Effector memory CD4-positive, alpha-beta T cell (primary cell): ENCODE data around the gene TMEM52.

Source experiments
- DNase-seq, 3 donors: peaks; one replicate each; pipeline ENCODE4 v3.0.0-alpha.2; 2020
- H3K27ac ChIP-seq: 2 replicates; pipeline ENCODE4 v1.7.0; 2013; ENCODE audit warnings: mild to moderate bottlenecking, low read length, moderate library complexity; ENCODE audit not compliant: insufficient read depth, poor library complexity, severe bottlenecking
- H3K27me3 ChIP-seq: replicated peaks from 2 replicates; pipeline ENCODE4 v1.7.0; 2013; ENCODE audit warnings: mild to moderate bottlenecking, low read length; ENCODE audit not compliant: insufficient read depth, control insufficient read depth, poor library complexity, severe bottlenecking
- H3K36me3 ChIP-seq: 2 replicates; pipeline ENCODE4 v1.7.0; 2013; ENCODE audit warnings: mild to moderate bottlenecking, low read length, moderate library complexity; ENCODE audit not compliant: control insufficient read depth, insufficient read depth
- H3K4me1 ChIP-seq: 2 replicates; pipeline ENCODE4 v1.7.0; 2013; ENCODE audit warnings: low read length, mild to moderate bottlenecking; ENCODE audit not compliant: control insufficient read depth, insufficient read depth, poor library complexity, severe bottlenecking
- H3K4me3 ChIP-seq: 2 replicates; pipeline ENCODE4 v1.7.0; 2013; ENCODE audit warnings: low read length, low read depth, mild to moderate bottlenecking; ENCODE audit not compliant: insufficient read depth, poor library complexity, severe bottlenecking
- H3K9me3 ChIP-seq: 2 replicates; pipeline ENCODE4 v1.7.0; 2013; ENCODE audit warnings: mild to moderate bottlenecking, low read length, moderate library complexity; ENCODE audit not compliant: control insufficient read depth

The TMEM52 gene

DNA sequence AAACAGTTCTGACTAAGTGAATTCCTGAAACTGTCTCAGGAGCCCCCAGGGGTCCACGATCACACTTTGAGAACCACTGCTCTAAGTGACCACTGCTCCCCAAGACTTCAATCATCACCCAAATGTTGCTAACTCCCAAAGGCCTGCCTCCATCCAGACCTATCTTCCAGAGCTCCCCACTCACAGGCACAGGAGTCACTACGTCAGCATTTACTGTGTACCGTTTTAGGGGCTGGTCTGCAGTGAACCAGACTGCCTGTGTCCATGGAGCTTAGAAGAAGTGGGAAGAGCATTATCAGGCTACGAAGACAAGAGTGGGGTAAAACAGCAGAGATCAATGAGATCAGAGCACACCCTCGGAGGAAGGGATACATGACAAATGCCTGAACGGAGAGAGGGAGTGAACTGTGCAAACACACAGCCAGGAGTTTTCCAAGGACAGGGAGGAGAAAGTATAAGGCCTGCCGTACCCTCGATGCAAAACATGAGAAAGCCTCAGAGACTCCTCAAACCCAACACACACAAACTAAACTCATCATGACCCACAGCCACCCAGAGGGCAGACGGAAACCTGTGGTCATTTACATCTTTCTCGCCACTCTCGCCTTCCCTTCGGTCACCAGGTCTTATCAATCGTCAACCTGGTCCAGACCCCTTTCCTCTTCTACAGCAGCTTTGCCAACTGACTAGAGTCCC, 38.3 kb downstream of the TMEM52 start:
- DNase-seq: no peak
- Histone ChIP-seq H3K36me3 (peaks cover 8% of the 10 kb centered on the region), H3K27me3 (no peaks in the 10 kb centered on the region), H3K9me3 (no peaks in the 10 kb centered on the region), H3K4me1 (peaks cover 32% of the 10 kb centered on the region), H3K4me3 (no peak overlapping the region), H3K27ac (no peak overlapping the region)

DNA sequence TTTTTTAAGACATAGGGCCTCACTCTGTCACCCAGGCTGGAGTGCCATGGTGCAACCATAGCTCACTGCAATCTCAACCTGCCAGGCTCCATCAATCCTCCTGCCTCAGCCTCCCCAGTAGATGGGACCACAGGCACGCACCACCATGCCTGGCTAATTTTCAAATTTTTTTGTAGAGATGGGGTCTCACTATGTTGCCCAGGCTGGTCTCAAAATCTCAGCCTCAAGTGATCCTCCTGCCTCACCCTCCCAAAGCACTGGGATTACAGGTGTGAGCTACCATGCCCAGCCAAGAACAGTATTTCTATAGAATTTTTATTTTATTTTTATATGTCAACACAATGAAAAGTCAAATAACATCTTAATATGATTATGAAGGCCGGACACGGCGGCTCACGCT, 39.1 kb downstream of the TMEM52 start:
- peaks cover 32% of the 10 kb centered on the region for H3K4me1 ChIP-seq
- no peaks in the 10 kb centered on the region for H3K9me3 ChIP-seq
- no peak overlapping the region for H3K4me3 ChIP-seq
- no peak overlapping the region for H3K27ac ChIP-seq
- peaks cover 8% of the 10 kb centered on the region for H3K36me3 ChIP-seq
- DNase-seq: no peak
- H3K27me3 ChIP-seq: no peaks in the 10 kb centered on the region

DNA sequence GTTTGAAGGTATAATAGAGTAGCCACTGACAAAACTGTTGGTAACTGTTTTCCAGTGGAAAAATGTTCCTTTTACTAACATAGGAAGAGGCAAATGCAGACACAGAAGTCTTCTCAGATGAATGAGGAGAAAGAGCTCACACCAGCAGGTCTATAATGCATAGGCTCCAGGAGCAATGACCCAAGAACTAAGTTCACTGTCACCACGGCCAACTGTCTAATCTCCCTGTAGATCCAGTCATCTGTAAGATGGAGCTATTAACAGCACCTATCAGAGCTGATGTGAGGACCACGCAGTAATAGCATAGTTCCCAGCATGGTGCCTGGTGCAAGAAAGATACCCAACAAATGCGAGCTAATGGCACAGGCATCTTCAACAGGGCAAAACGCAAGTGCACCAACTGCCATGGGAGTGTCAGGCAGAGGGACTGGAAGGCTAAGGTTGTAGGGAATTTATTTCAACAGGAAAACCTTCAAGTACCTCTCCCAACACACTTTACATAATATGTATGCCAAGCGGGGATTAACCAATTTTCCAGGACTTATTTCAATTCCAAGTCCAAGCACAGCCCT, 41.1 kb downstream of the TMEM52 start:
- Histone ChIP-seq H3K27ac (no peak overlapping the region), H3K4me1 (peaks cover 31% of the 10 kb centered on the region), H3K4me3 (no peak overlapping the region), H3K36me3 (peaks cover 9% of the 10 kb centered on the region), H3K27me3 (no peaks in the 10 kb centered on the region), H3K9me3 (no peaks in the 10 kb centered on the region)
- no peak for DNase-seq

GRCh38 chr1:1876335-1876930, 42.6 kb downstream of the TMEM52 start:
- DNase-seq: no peak
- H3K4me3 ChIP-seq: no peak overlapping the region
- no peaks in the 10 kb centered on the region for H3K9me3 ChIP-seq
- H3K4me1 ChIP-seq: peaks cover 32% of the 10 kb centered on the region
- H3K36me3 ChIP-seq: peaks cover 9% of the 10 kb centered on the region
- no peak overlapping the region for H3K27ac ChIP-seq
- no peaks in the 10 kb centered on the region for H3K27me3 ChIP-seq

DNA sequence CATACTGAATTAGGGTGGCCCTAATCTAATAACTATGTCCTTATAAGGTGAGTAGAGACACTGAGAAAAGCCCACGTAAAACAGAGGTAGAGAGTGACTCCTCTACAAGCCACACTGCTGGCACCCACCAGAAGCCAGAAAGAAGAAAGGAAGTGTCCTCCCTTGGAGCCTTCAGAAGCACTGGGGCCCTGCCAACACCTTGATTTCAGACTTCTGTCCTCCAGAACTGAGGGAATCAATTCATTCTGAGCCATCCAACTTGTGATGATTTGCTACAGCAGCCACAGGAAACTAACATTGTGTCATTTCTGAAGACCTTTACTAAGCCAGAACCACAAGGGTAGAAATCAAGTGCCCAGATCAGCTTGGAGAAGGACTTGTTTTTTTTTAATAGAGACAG, 43.1 kb downstream of the TMEM52 start:
- no peak overlapping the region for H3K27ac ChIP-seq
- H3K4me3 ChIP-seq: no peak overlapping the region
- DNase-seq: no peak
- H3K36me3 ChIP-seq: peaks cover 9% of the 10 kb centered on the region
- peaks cover 36% of the 10 kb centered on the region for H3K4me1 ChIP-seq
- H3K9me3 ChIP-seq: no peaks in the 10 kb centered on the region
- H3K27me3 ChIP-seq: no peaks in the 10 kb centered on the region

GRCh38 chr1:1874901-1875300, 44.2 kb downstream of the TMEM52 start:
- DNase-seq: no peak
- Histone ChIP-seq H3K4me1 (peaks cover 35% of the 10 kb centered on the region), H3K27ac (no peak overlapping the region), H3K36me3 (peaks cover 9% of the 10 kb centered on the region), H3K27me3 (no peaks in the 10 kb centered on the region), H3K4me3 (no peak overlapping the region), H3K9me3 (no peaks in the 10 kb centered on the region)

GRCh38 chr1:1873186-1873585, 45.9 kb downstream of the TMEM52 start:
- no peaks in the 10 kb centered on the region for H3K9me3 ChIP-seq
- H3K4me3 ChIP-seq: no peak overlapping the region
- DNase-seq: no peak
- H3K36me3 ChIP-seq: peaks cover 9% of the 10 kb centered on the region
- no peak overlapping the region for H3K27ac ChIP-seq
- H3K4me1 ChIP-seq: peaks cover 24% of the 10 kb centered on the region
- no peaks in the 10 kb centered on the region for H3K27me3 ChIP-seq

DNA sequence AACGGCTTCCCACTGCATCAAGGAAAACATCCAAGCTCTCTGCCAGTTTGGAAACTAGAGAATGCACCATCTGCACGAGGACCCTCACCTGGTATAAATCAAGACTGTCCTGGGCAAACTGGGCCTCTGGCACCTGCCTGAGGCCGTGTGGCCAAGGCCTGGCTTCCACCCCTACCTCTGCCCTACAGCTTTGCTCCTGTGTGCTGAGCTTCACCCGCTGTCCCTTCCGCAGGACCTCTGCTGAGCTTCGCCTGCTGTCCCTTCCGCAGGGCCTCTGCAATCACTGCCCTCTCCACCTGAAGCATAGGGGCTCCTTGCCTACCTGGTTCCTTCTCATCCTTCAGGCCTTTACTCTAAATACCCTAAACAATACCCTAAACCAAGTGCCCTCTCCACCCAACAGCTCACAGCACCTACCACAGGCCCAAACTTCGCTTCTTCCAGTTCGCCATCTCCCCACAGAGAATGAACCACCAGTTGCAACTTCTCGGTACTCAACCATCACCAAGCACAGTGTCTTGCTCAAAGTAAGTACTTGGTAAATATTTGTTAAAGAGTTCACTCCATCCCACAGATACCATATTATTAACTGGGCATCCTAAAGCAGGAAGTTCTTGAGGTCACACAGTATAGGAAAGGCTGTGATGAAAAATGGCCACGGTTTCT, 46.6 kb downstream of the TMEM52 start:
- peaks cover 9% of the 10 kb centered on the region for H3K36me3 ChIP-seq
- H3K27me3 ChIP-seq: no peaks in the 10 kb centered on the region
- DNase-seq: no peak
- H3K4me3 ChIP-seq: no peak overlapping the region
- H3K4me1 ChIP-seq: peaks cover 24% of the 10 kb centered on the region
- no peak overlapping the region for H3K27ac ChIP-seq
- H3K9me3 ChIP-seq: no peaks in the 10 kb centered on the region

- Histone ChIP-seq H3K36me3 (peaks cover 6% of the 10 kb centered on the region), H3K4me3 (no peak overlapping the region), H3K27ac (no peak overlapping the region), H3K9me3 (no peaks in the 10 kb centered on the region), H3K4me1 (peaks cover 19% of the 10 kb centered on the region), H3K27me3 (no peaks in the 10 kb centered on the region)
- no peak for DNase-seq
These were observed 49.6 kb downstream of the TMEM52 start for GRCh38 chr1:1869469-1869868.
